Upper lobe of left lung (tissue), 6 donors: ENCODE data around the gene NT5C3A. TPM values are rescaled to one million over a fixed set of nuclear protein-coding genes. Genes with fewer than 3 reads are reported as not detected.

Experiments used
- ATAC-seq, 2 donors: fragments of 200-7000 bp; cut with Tn5 transposase; one replicate each; pipeline ENCODE4 v1.9.1; 2022; ENCODE audit warnings: mild to moderate bottlenecking in 2 of 2, moderate library complexity in 2 of 2; ENCODE audit not compliant: low FRiP score in 2 of 2
- DNase-seq, 2 donors: peaks; one replicate each; pipeline ENCODE4 v3.0.0-alpha.2; 2019 to 2020
- H3K27ac ChIP-seq, 4 donors: fragments of 200-600 bp; sonication (generic); one replicate each; pipeline ENCODE4 v1.5.1; 2016 to 2019
- H3K27me3 ChIP-seq, 4 donors: fragments of 200-600 bp; sonication (generic); one replicate each; pipeline ENCODE4 v1.5.1; 2017 to 2019
- H3K36me3 ChIP-seq, 4 donors: fragments of 200-600 bp; sonication (generic); one replicate each; pipeline ENCODE4 v1.5.1; 2016 to 2019
- H3K4me1 ChIP-seq, 4 donors: fragments of 200-600 bp; sonication (generic); one replicate each; pipeline ENCODE4 v1.5.1; 2018 to 2019
- H3K4me3 ChIP-seq, 4 donors: fragments of 200-600 bp; sonication (generic); one replicate each; pipeline ENCODE4 v1.5.1; 2017 to 2019; ENCODE audit warnings: mild to moderate bottlenecking in 2 of 4, moderate library complexity in 1 of 4
- H3K9me3 ChIP-seq, 4 donors: fragments of 200-600 bp; sonication (generic); one replicate each; pipeline ENCODE4 v1.5.1; 2018 to 2019
- CTCF ChIP-seq, 6 experiments: fragments of 450-650 bp in 4 of 6; fragments of 200-600 bp in 2 of 6; sonication (generic) in 2 of 6; IDR thresholded peaks; one replicate each; pipeline ENCODE4 v1.5.1; 2016 to 2019; ENCODE audit warnings: antibody characterized with exemption in 6 of 6
- EP300 ChIP-seq, 4 donors: sonication (generic); formaldehyde crosslinking; IDR thresholded peaks; one replicate each; pipeline ENCODE4 v1.5.1; 2017; ENCODE audit warnings: antibody characterized with exemption in 4 of 4, control low read depth in 2 of 4
- POLR2A ChIP-seq, 4 donors: fragments of 450-650 bp; IDR thresholded peaks; one replicate each; pipeline ENCODE4 v1.5.1; 2016 to 2017; ENCODE audit warnings: antibody characterized with exemption in 4 of 4, mild to moderate bottlenecking in 2 of 4
- POLR2AphosphoS5 ChIP-seq, 2 donors: sonication (generic); formaldehyde crosslinking; IDR thresholded peaks; one replicate each; pipeline ENCODE4 v1.5.1; 2017; ENCODE audit warnings: antibody characterized with exemption in 2 of 2
- WGBS, 2 donors: methylation state at CpG; one replicate each; pipeline ENCODE4 v1.1.5; 2017 to 2018; 5-methylcytosine and 5-hydroxymethylcytosine counted together
- total RNA-seq, 6 donors: library from RNA; depleted of rRNA in 4 of 6; stranded (reverse); fragments of >200 nt in 4 of 6; gene quantifications; one replicate each; pipeline versions ENCODE4 v1.1.0 to v1.2.1, GENCODE V29; 2016 to 2021
- donor health status: DM: no; HTN: no; CAD: no; lungs with moderate emphysema.
- donor health status: DM: no; HTN: yes; CAD: no; lungs with severe emphysema.

The NT5C3A gene
- total RNA-seq, 6 donors from 2014 or later, result 18.4 to 52.3 (median 25.0) TPM

- Histone ChIP-seq H3K4me1 (no peaks in the 10 kb centered on the region), H3K4me3 (no peak overlapping the region), H3K27ac (no peak overlapping the region), H3K36me3 (peaks cover 18 to 50% (median 36%) of the 10 kb centered on the region in 4 donors), H3K9me3 (no peaks in the 10 kb centered on the region), H3K27me3 (no peaks in the 10 kb centered on the region)
- 87 to 92% methylated on average over 4 of the region's 4 CpGs for WGBS, 2 donors
- TF ChIP-seq CTCF (IDR thresholded peaks at IDR 0.05), result no peak
- no peak for TF ChIP-seq POLR2A (IDR thresholded peaks at IDR 0.05)
- TF ChIP-seq EP300 (IDR thresholded peaks at IDR 0.05), result no peak
- TF ChIP-seq POLR2AphosphoS5 (IDR thresholded peaks at IDR 0.05), result no peak
- ATAC-seq (no peak), DNase-seq (no peak)
Observed at GRCh38 chr7:33093266-33093665, 30.7 kb upstream of the NT5C3A start.

GRCh38 chr7:33091641-33092191 lies 29.1 kb upstream of the NT5C3A start:
- Histone ChIP-seq H3K36me3 (peaks cover 17 to 35% (median 24%) of the 10 kb centered on the region in 4 donors), H3K4me1 (no peaks in the 10 kb centered on the region), H3K27ac (no peak overlapping the region), H3K9me3 (no peaks in the 10 kb centered on the region), H3K27me3 (no peaks in the 10 kb centered on the region), H3K4me3 (no peak overlapping the region)
- ATAC-seq (no peak), DNase-seq (no peak)
- no peak for TF ChIP-seq EP300 (IDR thresholded peaks at IDR 0.05)
- no peak for TF ChIP-seq POLR2A (IDR thresholded peaks at IDR 0.05)
- no peak for TF ChIP-seq POLR2AphosphoS5 (IDR thresholded peaks at IDR 0.05)
- TF ChIP-seq CTCF (IDR thresholded peaks at IDR 0.05), result no peak
- 76 to 84% methylated on average over 5 of the region's 5 CpGs for WGBS, 2 donors

GRCh38 chr7:33091111-33091531 lies 28.5 kb upstream of the NT5C3A start:
- peak in 1 of 2 donors; percentile 10 for ATAC-seq

GRCh38 chr7:33089142-33089541 lies 26.6 kb upstream of the NT5C3A start:
- H3K27ac ChIP-seq, result no peak overlapping the region
- WGBS, 2 donors, result 93 to 97% methylated on average over 6 to 7 of the region's 7 CpGs
- ATAC-seq (no peak), DNase-seq (no peak)
- H3K36me3 ChIP-seq, result peaks cover 3 to 11% (median 8%) of the 10 kb centered on the region in 4 donors
- no peaks in the 10 kb centered on the region for H3K9me3 ChIP-seq
- no peak overlapping the region for H3K4me3 ChIP-seq
- no peaks in the 10 kb centered on the region for H3K27me3 ChIP-seq
- no peaks in the 10 kb centered on the region for H3K4me1 ChIP-seq
- TF ChIP-seq EP300 (IDR thresholded peaks at IDR 0.05) (no peak), POLR2AphosphoS5 (IDR thresholded peaks at IDR 0.05) (no peak), CTCF (IDR thresholded peaks at IDR 0.05) (no peak), POLR2A (IDR thresholded peaks at IDR 0.05) (no peak)

More at GRCh38 chr7:33091111-33091531, 28.5 kb upstream of the NT5C3A start:
- Histone ChIP-seq H3K4me1 (no peaks in the 10 kb centered on the region), H3K27ac (no peak overlapping the region), H3K27me3 (no peaks in the 10 kb centered on the region), H3K9me3 (no peaks in the 10 kb centered on the region), H3K36me3 (peaks cover 11 to 29% (median 18%) of the 10 kb centered on the region in 4 donors), H3K4me3 (no peak overlapping the region)
- no peak for DNase-seq
- WGBS, 2 donors, result 76 to 85% methylated on average over 4 of the region's 4 CpGs
- TF ChIP-seq POLR2AphosphoS5 (IDR thresholded peaks at IDR 0.05) (no peak), POLR2A (IDR thresholded peaks at IDR 0.05) (no peak), CTCF (IDR thresholded peaks at IDR 0.05) (no peak), EP300 (IDR thresholded peaks at IDR 0.05) (no peak)

GRCh38 chr7:33087858-33088257 lies 25.3 kb upstream of the NT5C3A start:
- TF ChIP-seq CTCF (IDR thresholded peaks at IDR 0.05) (no peak), POLR2A (IDR thresholded peaks at IDR 0.05) (no peak)
- H3K4me1 ChIP-seq, result no peaks in the 10 kb centered on the region
- H3K36me3 ChIP-seq, result no peaks in the 10 kb centered on the region
- 79 to 86% methylated on average over 2 of the region's 2 CpGs for WGBS, 2 donors
- no peaks in the 10 kb centered on the region for H3K9me3 ChIP-seq
- DNase-seq, result no peak
- no peak overlapping the region for H3K27ac ChIP-seq
- no peak overlapping the region for H3K4me3 ChIP-seq
- no peaks in the 10 kb centered on the region for H3K27me3 ChIP-seq
- no peak for ATAC-seq
